ENCODE data around the gene TENM4.

GRCh38 chr11:79467761-79468160 is 26.9 kb upstream of the TENM4 start:
- no peak for TF ChIP-seq JUN (IDR thresholded peaks at IDR 0.05)
- no peak for TF ChIP-seq RAD21 (conservative IDR thresholded peaks at IDR 0.05 in 1 of 2, IDR thresholded peaks at IDR 0.05 in 1 of 2)
- TF ChIP-seq CEBPB (IDR thresholded peaks at IDR 0.05): no peak
